GM12875 (cell line): ENCODE measurements around the gene STXBP4.

Experiments
- H3K4me3 ChIP-seq: one replicate; pipeline ENCODE4 v1.5.1; 2011; ENCODE audit warnings: low read depth, low read length, control low read depth
- TF ChIP-seq, protein P1 (sequence below): IDR thresholded peaks from 2 replicates; pipeline ENCODE4 v1.5.1; 2011; ENCODE audit warnings: low read depth, mild to moderate bottlenecking, control low read depth, inconsistent platforms, low read length, moderate library complexity, borderline replicate concordance; ENCODE audit not compliant: insufficient read depth

Gene STXBP4

GRCh38 chr17:54933921-54934320 lies 34.6 kb upstream of the STXBP4 start:
- H3K4me3 ChIP-seq, result no peak overlapping the region
- TF ChIP-seq, protein P1, sequence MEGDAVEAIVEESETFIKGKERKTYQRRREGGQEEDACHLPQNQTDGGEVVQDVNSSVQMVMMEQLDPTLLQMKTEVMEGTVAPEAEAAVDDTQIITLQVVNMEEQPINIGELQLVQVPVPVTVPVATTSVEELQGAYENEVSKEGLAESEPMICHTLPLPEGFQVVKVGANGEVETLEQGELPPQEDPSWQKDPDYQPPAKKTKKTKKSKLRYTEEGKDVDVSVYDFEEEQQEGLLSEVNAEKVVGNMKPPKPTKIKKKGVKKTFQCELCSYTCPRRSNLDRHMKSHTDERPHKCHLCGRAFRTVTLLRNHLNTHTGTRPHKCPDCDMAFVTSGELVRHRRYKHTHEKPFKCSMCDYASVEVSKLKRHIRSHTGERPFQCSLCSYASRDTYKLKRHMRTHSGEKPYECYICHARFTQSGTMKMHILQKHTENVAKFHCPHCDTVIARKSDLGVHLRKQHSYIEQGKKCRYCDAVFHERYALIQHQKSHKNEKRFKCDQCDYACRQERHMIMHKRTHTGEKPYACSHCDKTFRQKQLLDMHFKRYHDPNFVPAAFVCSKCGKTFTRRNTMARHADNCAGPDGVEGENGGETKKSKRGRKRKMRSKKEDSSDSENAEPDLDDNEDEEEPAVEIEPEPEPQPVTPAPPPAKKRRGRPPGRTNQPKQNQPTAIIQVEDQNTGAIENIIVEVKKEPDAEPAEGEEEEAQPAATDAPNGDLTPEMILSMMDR, result no peak

DNA sequence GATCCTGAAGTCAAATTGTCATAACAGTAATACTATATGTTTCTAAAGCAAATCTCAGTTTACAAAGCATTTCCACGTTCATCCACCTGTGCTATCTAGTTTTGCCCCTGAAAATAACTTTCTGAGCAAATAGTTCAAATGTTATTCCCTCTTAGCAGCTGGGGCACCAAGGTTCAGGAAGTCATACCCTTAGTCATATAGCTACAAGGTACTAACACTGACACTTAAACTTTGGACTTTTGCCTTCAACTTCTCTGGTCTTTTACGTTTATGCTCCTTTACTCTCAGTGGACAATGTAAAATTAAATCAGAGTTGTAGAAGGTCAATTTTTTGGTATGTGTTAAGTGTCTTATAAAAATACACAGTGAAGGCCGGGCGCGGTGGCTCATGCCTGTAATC lies 33.1 kb upstream of the STXBP4 start:
- TF ChIP-seq, protein P1, result no peak
- H3K4me3 ChIP-seq, result no peak overlapping the region

GRCh38 chr17:54937018-54937417 lies 31.5 kb upstream of the STXBP4 start:
- H3K4me3 ChIP-seq, result no peak overlapping the region
- TF ChIP-seq, protein P1, result no peak

- no peak overlapping the region for H3K4me3 ChIP-seq
- TF ChIP-seq, protein P1, result no peak
Measured at GRCh38 chr17:54937426-54937825, 31.1 kb upstream of the STXBP4 start.

- TF ChIP-seq, protein P1, result no peak
- no peak overlapping the region for H3K4me3 ChIP-seq
Measured at GRCh38 chr17:54941285-54941684, 27.3 kb upstream of the STXBP4 start.

- no peak overlapping the region for H3K4me3 ChIP-seq
- TF ChIP-seq, protein P1, result no peak
Measured at GRCh38 chr17:54944796-54945195, 23.8 kb upstream of the STXBP4 start.

DNA sequence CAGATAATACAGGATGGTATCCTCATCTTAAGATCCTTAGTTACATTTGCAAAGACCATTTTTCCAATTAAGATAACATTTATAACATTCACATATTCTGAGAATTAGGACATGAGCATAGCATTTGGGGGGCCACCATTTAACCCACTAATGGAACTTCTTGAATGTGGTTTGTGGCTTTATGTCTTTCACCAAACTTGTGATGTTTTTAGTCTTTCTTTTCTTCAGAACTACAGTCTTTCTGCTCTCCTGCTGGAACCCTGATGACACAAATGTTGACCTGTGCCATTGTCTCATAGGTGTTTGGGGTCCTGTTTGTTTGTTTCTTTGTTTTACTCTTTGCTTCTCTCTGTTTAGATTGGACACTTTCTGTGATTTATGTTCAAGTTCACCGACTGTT lies 23.3 kb upstream of the STXBP4 start:
- TF ChIP-seq, protein P1, result no peak
- no peak overlapping the region for H3K4me3 ChIP-seq
